ENCODE data around the gene CTBP2.
A peak's percentile ranks its signal among the peaks of the same experiment; 100 is the strongest.

Gene CTBP2

GRCh38 chr10:124998624-124999291 lies 161.6 kb downstream of the CTBP2 start:
- Mint-ChIP-seq H3K4me3 (no peak overlapping the region), H3K36me3 (ENCODE audit: insufficient read depth) (peaks cover 14% of the 10 kb centered on the region), H3K27me3 (peaks cover 0 to 22% of the 10 kb centered on the region in 2 donors), H3K9me3 (no peaks in the 10 kb centered on the region), H3K4me1 (ENCODE audit: low read depth in 2 of 2) (peaks cover 0 to 4% of the 10 kb centered on the region in 2 donors), H3K27ac (no peak overlapping the region)
- ATAC-seq (replicated peaks) (no peak), DNase-seq (no peak)

- DNase-seq: no peak
- peaks cover 14% of the 10 kb centered on the region for H3K36me3 Mint-ChIP-seq (ENCODE audit: insufficient read depth)
- H3K27me3 Mint-ChIP-seq: peaks cover 0 to 14% of the 10 kb centered on the region in 2 donors
- no peak overlapping the region for H3K4me3 Mint-ChIP-seq
- peaks cover 0 to 4% of the 10 kb centered on the region in 2 donors for H3K4me1 Mint-ChIP-seq (ENCODE audit: low read depth in 2 of 2)
- H3K9me3 Mint-ChIP-seq: no peaks in the 10 kb centered on the region
- ATAC-seq (replicated peaks): no peak
- H3K27ac Mint-ChIP-seq: peak overlapping the region in 1 of 2 donors; percentile 14
Measured at GRCh38 chr10:124997771-124998623, 162.4 kb downstream of the CTBP2 start.

GRCh38 chr10:124997306-124997705 lies 163.1 kb downstream of the CTBP2 start:
- Mint-ChIP-seq H3K4me1 (ENCODE audit: low read depth in 2 of 2) (peaks cover 0 to 4% of the 10 kb centered on the region in 2 donors), H3K27me3 (peaks cover 0 to 9% of the 10 kb centered on the region in 2 donors), H3K4me3 (no peak overlapping the region), H3K36me3 (ENCODE audit: insufficient read depth) (peaks cover 14% of the 10 kb centered on the region), H3K27ac (peak overlapping the region in 1 of 2 donors; percentile 14), H3K9me3 (no peaks in the 10 kb centered on the region)
- no peak for DNase-seq
- no peak for ATAC-seq (replicated peaks)

GRCh38 chr10:124996854-124997215 lies 163.5 kb downstream of the CTBP2 start:
- DNase-seq (no peak), ATAC-seq (replicated peaks) (no peak)
- Mint-ChIP-seq H3K4me3 (no peak overlapping the region), H3K4me1 (ENCODE audit: low read depth in 2 of 2) (peaks cover 0 to 4% of the 10 kb centered on the region in 2 donors), H3K27me3 (peaks cover 0 to 9% of the 10 kb centered on the region in 2 donors), H3K36me3 (ENCODE audit: insufficient read depth) (peaks cover 18% of the 10 kb centered on the region), H3K9me3 (no peaks in the 10 kb centered on the region), H3K27ac (no peak overlapping the region)

GRCh38 chr10:124996127-124996853 lies 164.1 kb downstream of the CTBP2 start:
- H3K27ac Mint-ChIP-seq: peak overlapping the region in 1 of 2 donors; percentile 49
- no peak for DNase-seq

GRCh38 chr10:124995605-124996004 lies 164.8 kb downstream of the CTBP2 start:
- Mint-ChIP-seq H3K27me3 (peaks cover 0 to 9% of the 10 kb centered on the region in 2 donors), H3K4me1 (ENCODE audit: low read depth in 2 of 2) (peaks cover 0 to 4% of the 10 kb centered on the region in 2 donors), H3K9me3 (no peaks in the 10 kb centered on the region), H3K27ac (peak overlapping the region in 1 of 2 donors; percentile 49), H3K36me3 (ENCODE audit: insufficient read depth) (peaks cover 18% of the 10 kb centered on the region), H3K4me3 (no peak overlapping the region)
- ATAC-seq (replicated peaks): no peak
- DNase-seq: no peak

More at GRCh38 chr10:124996127-124996853, 164.1 kb downstream of the CTBP2 start:
- Mint-ChIP-seq H3K36me3 (ENCODE audit: insufficient read depth) (peaks cover 18% of the 10 kb centered on the region), H3K9me3 (no peaks in the 10 kb centered on the region), H3K27me3 (peaks cover 0 to 9% of the 10 kb centered on the region in 2 donors), H3K4me3 (no peak overlapping the region), H3K4me1 (ENCODE audit: low read depth in 2 of 2) (peaks cover 0 to 4% of the 10 kb centered on the region in 2 donors)
- ATAC-seq (replicated peaks): no peak

GRCh38 chr10:124994573-124995473 lies 165.5 kb downstream of the CTBP2 start:
- Mint-ChIP-seq H3K27me3 (peaks cover 0 to 1% of the 10 kb centered on the region in 2 donors), H3K4me3 (no peak overlapping the region), H3K27ac (no peak overlapping the region), H3K36me3 (ENCODE audit: insufficient read depth) (peaks cover 13% of the 10 kb centered on the region), H3K9me3 (no peaks in the 10 kb centered on the region), H3K4me1 (ENCODE audit: low read depth in 2 of 2) (no peaks in the 10 kb centered on the region)
- DNase-seq: no peak
- no peak for ATAC-seq (replicated peaks)

GRCh38 chr10:124993736-124994451 lies 166.5 kb downstream of the CTBP2 start:
- no peak overlapping the region for H3K27ac Mint-ChIP-seq
- H3K36me3 Mint-ChIP-seq (ENCODE audit: insufficient read depth): peaks cover 18% of the 10 kb centered on the region
- no peak for DNase-seq
- ATAC-seq (replicated peaks): no peak
- H3K4me1 Mint-ChIP-seq (ENCODE audit: low read depth in 2 of 2): no peaks in the 10 kb centered on the region
- no peaks in the 10 kb centered on the region for H3K27me3 Mint-ChIP-seq
- no peak overlapping the region for H3K4me3 Mint-ChIP-seq
- no peaks in the 10 kb centered on the region for H3K9me3 Mint-ChIP-seq

GRCh38 chr10:124993345-124993708 lies 167.0 kb downstream of the CTBP2 start:
- peaks cover 17% of the 10 kb centered on the region for H3K36me3 Mint-ChIP-seq (ENCODE audit: insufficient read depth)
- H3K27me3 Mint-ChIP-seq: no peaks in the 10 kb centered on the region
- no peaks in the 10 kb centered on the region for H3K9me3 Mint-ChIP-seq
- H3K27ac Mint-ChIP-seq: no peak overlapping the region
- no peaks in the 10 kb centered on the region for H3K4me1 Mint-ChIP-seq (ENCODE audit: low read depth in 2 of 2)
- no peak for ATAC-seq (replicated peaks)
- no peak overlapping the region for H3K4me3 Mint-ChIP-seq
- no peak for DNase-seq

- peak in 2 of 3 experiments; percentile 18 to 27 for DNase-seq
- peak; percentile 43 for ATAC-seq (replicated peaks)
- H3K9me3 Mint-ChIP-seq: no peaks in the 10 kb centered on the region
- H3K4me3 Mint-ChIP-seq: no peak overlapping the region
- no peaks in the 10 kb centered on the region for H3K4me1 Mint-ChIP-seq (ENCODE audit: low read depth in 2 of 2)
- peaks cover 20% of the 10 kb centered on the region for H3K36me3 Mint-ChIP-seq (ENCODE audit: insufficient read depth)
- H3K27ac Mint-ChIP-seq: no peak overlapping the region
- no peaks in the 10 kb centered on the region for H3K27me3 Mint-ChIP-seq
Measured at GRCh38 chr10:124992462-124993344, 167.7 kb downstream of the CTBP2 start.

GRCh38 chr10:124991835-124992234 lies 168.5 kb downstream of the CTBP2 start:
- Mint-ChIP-seq H3K4me1 (ENCODE audit: low read depth in 2 of 2) (no peaks in the 10 kb centered on the region), H3K27me3 (no peaks in the 10 kb centered on the region), H3K9me3 (no peaks in the 10 kb centered on the region), H3K36me3 (ENCODE audit: insufficient read depth) (peaks cover 23% of the 10 kb centered on the region), H3K4me3 (no peak overlapping the region), H3K27ac (no peak overlapping the region)
- DNase-seq (no peak), ATAC-seq (replicated peaks) (no peak)

All from effector memory CD8-positive, alpha-beta T cell (primary cell).